Fibroblast of mammary gland (primary cell): ENCODE data around the gene PXYLP1.

Source experiments
- DNase-seq: peaks from one replicate; pipeline ENCODE4 v3.0.0-alpha.2; 2010; ENCODE audit warnings: low read depth
- H3K4me3 ChIP-seq: 2 replicates; pipeline ENCODE4 v1.5.1; 2011; ENCODE audit warnings: low read depth, mild to moderate bottlenecking, low read length, moderate library complexity; ENCODE audit not compliant: control insufficient read depth
- CTCF ChIP-seq: conservative IDR thresholded peaks from 2 replicates; pipeline ENCODE4 v1.5.1; 2011; ENCODE audit warnings: low read depth, low read length, inconsistent platforms; ENCODE audit not compliant: control insufficient read depth, insufficient read depth

The PXYLP1 gene

GRCh38 chr3:141246958-141247301 is 15.3 kb downstream of the PXYLP1 start:
- DNase-seq, result no peak

GRCh38 chr3:141248064-141248463 is 16.4 kb downstream of the PXYLP1 start:
- no peak for TF ChIP-seq CTCF
- no peak overlapping the region for H3K4me3 ChIP-seq
- DNase-seq, result no peak

More at GRCh38 chr3:141246958-141247301, 15.3 kb downstream of the PXYLP1 start:
- no peak overlapping the region for H3K4me3 ChIP-seq
- no peak for TF ChIP-seq CTCF

- no peak for DNase-seq
- no peak for TF ChIP-seq CTCF
- H3K4me3 ChIP-seq, result no peak overlapping the region
Observed at GRCh38 chr3:141249041-141249440, 17.4 kb downstream of the PXYLP1 start.

- no peak overlapping the region for H3K4me3 ChIP-seq
- TF ChIP-seq CTCF, result no peak
- DNase-seq, result no peak
Observed at GRCh38 chr3:141250342-141250741, 18.7 kb downstream of the PXYLP1 start.

GRCh38 chr3:141250828-141251227 is 19.2 kb downstream of the PXYLP1 start:
- H3K4me3 ChIP-seq, result no peak overlapping the region
- no peak for TF ChIP-seq CTCF
- DNase-seq, result no peak

GRCh38 chr3:141253326-141253725 is 21.7 kb downstream of the PXYLP1 start:
- no peak overlapping the region for H3K4me3 ChIP-seq
- TF ChIP-seq CTCF, result no peak
- no peak for DNase-seq

- no peak overlapping the region for H3K4me3 ChIP-seq
- no peak for DNase-seq
- TF ChIP-seq CTCF, result no peak
Observed at GRCh38 chr3:141253811-141254210, 22.2 kb downstream of the PXYLP1 start.
